Ishikawa (cell line): ENCODE results near the gene PRDM16.

Experiments
- CEBPB ChIP-seq: IDR thresholded peaks from 2 replicates; pipeline ENCODE4 v1.6.1; 2012
- CREB1 ChIP-seq: IDR thresholded peaks from 2 replicates; pipeline ENCODE4 v1.6.1; 2012; ENCODE audit warnings: low read depth
- EGR1 ChIP-seq: IDR thresholded peaks from 2 replicates; pipeline ENCODE4 v1.6.1; 2012
- EP300 ChIP-seq: IDR thresholded peaks from 2 replicates; pipeline ENCODE4 v1.6.1; 2012; ENCODE audit warnings: borderline replicate concordance
- FOXM1 ChIP-seq: IDR thresholded peaks from 2 replicates; pipeline ENCODE4 v1.6.1; 2012; ENCODE audit warnings: low read depth, borderline replicate concordance
- MAX ChIP-seq: IDR thresholded peaks from 2 replicates; pipeline ENCODE4 v1.6.1; 2012
- NFIC ChIP-seq: IDR thresholded peaks from 2 replicates; pipeline ENCODE4 v1.6.1; 2012
- RAD21 ChIP-seq: IDR thresholded peaks from 2 replicates; pipeline ENCODE4 v1.6.1; 2012; ENCODE audit warnings: low read depth
- TAF1 ChIP-seq: IDR thresholded peaks from 2 replicates; pipeline ENCODE4 v1.6.1; 2012; ENCODE audit warnings: low read depth, mild to moderate bottlenecking
- TCF12 ChIP-seq: IDR thresholded peaks from 2 replicates; pipeline ENCODE4 v1.6.1; 2012; ENCODE audit warnings: low read depth
- TEAD4 ChIP-seq: IDR thresholded peaks from 2 replicates; pipeline ENCODE4 v1.6.1; 2012
- YY1 ChIP-seq: IDR thresholded peaks from 2 replicates; pipeline ENCODE4 v1.6.1; 2012; ENCODE audit warnings: low read depth
- ZBTB7A ChIP-seq: IDR thresholded peaks from 2 replicates; pipeline ENCODE4 v1.6.1; 2012; ENCODE audit warnings: low read depth
- TF ChIP-seq, protein P1 (sequence below): IDR thresholded peaks from 2 replicates; pipeline ENCODE4 v1.6.1; 2012
- TF ChIP-seq, protein P2 (sequence below): IDR thresholded peaks from 2 replicates; pipeline ENCODE4 v1.6.1; 2012; ENCODE audit warnings: low read depth, mild to moderate bottlenecking

Gene PRDM16

DNA sequence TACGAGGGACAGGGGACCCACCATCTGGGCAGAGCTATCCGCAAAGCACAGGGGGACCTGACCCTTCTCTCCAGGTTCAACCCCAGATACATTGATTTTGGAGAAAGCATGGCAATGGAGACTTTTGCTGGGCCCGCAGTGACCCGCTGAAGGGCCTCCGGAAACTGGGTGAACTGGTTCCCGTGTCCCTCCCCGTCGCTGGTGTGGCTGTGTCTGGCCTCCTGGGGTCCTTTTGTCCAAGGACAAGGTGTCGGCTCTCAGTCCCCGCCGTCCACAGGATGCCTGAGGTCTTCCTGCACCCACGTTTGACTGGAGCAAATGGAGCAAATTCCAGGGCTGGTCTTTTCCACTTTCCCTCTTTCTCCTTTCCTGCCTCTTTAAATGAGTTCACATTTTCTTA, 176.3 kb downstream of the PRDM16 start:
- TF ChIP-seq, protein P1, sequence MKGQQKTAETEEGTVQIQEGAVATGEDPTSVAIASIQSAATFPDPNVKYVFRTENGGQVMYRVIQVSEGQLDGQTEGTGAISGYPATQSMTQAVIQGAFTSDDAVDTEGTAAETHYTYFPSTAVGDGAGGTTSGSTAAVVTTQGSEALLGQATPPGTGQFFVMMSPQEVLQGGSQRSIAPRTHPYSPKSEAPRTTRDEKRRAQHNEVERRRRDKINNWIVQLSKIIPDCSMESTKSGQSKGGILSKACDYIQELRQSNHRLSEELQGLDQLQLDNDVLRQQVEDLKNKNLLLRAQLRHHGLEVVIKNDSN = no peak
- TF ChIP-seq TAF1 = no peak
- no peak for TF ChIP-seq FOXM1
- TF ChIP-seq TCF12 = no peak
- TF ChIP-seq CEBPB = no peak
- TF ChIP-seq MAX = no peak
- TF ChIP-seq, protein P2, sequence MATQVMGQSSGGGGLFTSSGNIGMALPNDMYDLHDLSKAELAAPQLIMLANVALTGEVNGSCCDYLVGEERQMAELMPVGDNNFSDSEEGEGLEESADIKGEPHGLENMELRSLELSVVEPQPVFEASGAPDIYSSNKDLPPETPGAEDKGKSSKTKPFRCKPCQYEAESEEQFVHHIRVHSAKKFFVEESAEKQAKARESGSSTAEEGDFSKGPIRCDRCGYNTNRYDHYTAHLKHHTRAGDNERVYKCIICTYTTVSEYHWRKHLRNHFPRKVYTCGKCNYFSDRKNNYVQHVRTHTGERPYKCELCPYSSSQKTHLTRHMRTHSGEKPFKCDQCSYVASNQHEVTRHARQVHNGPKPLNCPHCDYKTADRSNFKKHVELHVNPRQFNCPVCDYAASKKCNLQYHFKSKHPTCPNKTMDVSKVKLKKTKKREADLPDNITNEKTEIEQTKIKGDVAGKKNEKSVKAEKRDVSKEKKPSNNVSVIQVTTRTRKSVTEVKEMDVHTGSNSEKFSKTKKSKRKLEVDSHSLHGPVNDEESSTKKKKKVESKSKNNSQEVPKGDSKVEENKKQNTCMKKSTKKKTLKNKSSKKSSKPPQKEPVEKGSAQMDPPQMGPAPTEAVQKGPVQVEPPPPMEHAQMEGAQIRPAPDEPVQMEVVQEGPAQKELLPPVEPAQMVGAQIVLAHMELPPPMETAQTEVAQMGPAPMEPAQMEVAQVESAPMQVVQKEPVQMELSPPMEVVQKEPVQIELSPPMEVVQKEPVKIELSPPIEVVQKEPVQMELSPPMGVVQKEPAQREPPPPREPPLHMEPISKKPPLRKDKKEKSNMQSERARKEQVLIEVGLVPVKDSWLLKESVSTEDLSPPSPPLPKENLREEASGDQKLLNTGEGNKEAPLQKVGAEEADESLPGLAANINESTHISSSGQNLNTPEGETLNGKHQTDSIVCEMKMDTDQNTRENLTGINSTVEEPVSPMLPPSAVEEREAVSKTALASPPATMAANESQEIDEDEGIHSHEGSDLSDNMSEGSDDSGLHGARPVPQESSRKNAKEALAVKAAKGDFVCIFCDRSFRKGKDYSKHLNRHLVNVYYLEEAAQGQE = no peak
- TF ChIP-seq NFIC = no peak
- no peak for TF ChIP-seq TEAD4
- no peak for TF ChIP-seq EGR1
- TF ChIP-seq CREB1 = no peak
- no peak for TF ChIP-seq YY1
- TF ChIP-seq ZBTB7A = no peak

DNA sequence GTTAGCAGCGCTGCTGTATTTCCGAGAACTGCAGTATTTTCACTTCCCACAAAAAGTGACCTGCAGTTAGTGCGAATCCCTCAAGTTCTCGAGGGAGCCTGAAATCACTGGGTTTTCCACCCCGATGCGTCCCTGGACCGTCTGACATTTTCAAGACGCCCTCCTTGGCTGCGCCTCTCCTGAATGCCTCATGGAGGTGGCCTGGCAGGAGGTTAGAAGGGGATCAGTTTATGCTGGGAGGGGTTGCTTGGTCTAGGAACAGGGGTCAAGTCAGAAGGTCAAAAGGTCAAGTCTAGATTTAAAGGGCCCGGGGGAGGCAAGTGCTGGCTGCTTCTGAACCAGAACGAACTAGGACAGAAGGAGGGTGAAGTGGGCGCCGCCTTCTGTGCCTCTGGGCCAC, 176.8 kb downstream of the PRDM16 start:
- TF ChIP-seq MAX (no peak), NFIC (no peak), TEAD4 (no peak), FOXM1 (no peak), EP300 (no peak), EGR1 (no peak), TCF12 (no peak), YY1 (no peak), TAF1 (no peak), CREB1 (no peak), RAD21 (no peak), ZBTB7A (no peak), CEBPB (no peak)
- TF ChIP-seq, protein P2 = no peak
- TF ChIP-seq, protein P1 = no peak

DNA sequence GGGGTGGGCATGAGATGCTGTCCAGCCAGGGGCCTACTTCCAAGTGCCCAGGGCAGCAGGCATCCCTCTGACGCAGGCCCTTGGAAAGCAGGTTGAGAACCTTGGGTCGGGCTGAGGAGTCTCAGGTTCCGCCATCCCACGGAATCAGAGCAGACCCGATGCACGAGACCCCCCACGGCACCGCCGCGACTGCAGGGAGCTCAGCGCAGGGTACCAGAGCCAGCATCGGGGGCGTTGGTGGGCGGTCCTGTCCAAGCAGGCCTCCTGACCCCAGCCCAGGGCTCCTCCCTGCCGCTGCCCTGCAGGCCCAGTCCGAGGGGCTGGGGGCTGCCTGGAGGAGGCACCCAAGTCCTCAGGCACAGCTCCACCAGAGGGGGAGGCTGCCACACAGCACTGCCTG, 177.2 kb downstream of the PRDM16 start:
- TF ChIP-seq TEAD4 = no peak

DNA sequence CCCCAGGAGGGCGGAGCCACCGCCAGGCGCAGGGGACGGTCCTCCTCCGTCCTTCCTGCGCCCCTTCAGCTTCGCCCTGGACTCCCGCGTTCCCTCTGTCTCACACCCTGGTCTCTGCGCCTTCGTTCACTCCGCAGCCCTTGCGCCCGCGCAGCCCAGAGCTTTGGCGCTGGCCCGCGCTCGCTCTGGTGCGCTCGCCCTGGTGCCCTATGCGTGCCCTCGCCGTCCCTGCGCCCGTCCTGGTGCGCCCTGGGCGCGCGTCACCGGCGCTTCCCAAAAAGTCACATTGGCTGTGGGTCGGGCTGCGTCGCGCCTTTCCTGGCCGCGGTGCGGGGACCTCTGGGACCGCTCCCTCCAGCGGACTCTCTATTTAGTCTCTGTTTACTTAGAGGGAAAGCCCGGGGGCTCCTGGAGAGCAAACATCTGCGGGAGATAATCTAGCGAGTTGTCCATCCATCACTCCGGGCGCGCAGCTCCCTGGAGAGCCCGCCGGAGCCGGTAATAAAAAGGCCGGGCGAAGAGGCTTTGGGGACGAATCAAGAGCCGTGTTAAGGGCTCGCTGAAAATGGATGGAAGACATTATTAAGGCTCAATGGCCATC, 178.6 kb downstream of the PRDM16 start:
- no peak for TF ChIP-seq TCF12
- TF ChIP-seq NFIC = no peak
- TF ChIP-seq FOXM1 = no peak
- TF ChIP-seq RAD21 = no peak
- TF ChIP-seq YY1 = no peak
- TF ChIP-seq MAX = no peak
- no peak for TF ChIP-seq EP300
- no peak for TF ChIP-seq CREB1
- TF ChIP-seq ZBTB7A = no peak
- TF ChIP-seq, protein P2 = no peak
- TF ChIP-seq TAF1 = no peak
- TF ChIP-seq CEBPB = no peak
- TF ChIP-seq, protein P1 = no peak
- no peak for TF ChIP-seq TEAD4
- no peak for TF ChIP-seq EGR1
